H9 (cell line): ENCODE data around the gene CHD6. TPM values are rescaled to one million over a fixed set of nuclear protein-coding genes. Genes with fewer than 3 reads are reported as not detected.

Experiments
- DNase-seq: peaks from one replicate; pipeline ENCODE4 v3.0.0-alpha.2; 2017
- H2AFZ ChIP-seq: one replicate; pipeline ENCODE4 v1.6.1; 2013; ENCODE audit warnings: mild to moderate bottlenecking, low read length, control low read depth, moderate library complexity
- H2AK5ac ChIP-seq: 2 replicates; pipeline ENCODE4 v1.6.1; 2013; ENCODE audit warnings: low read length, control low read depth, mixed read lengths; ENCODE audit not compliant: insufficient read length
- H2BK120ac ChIP-seq: one replicate; pipeline ENCODE4 v1.6.1; 2013; ENCODE audit warnings: low read depth, mild to moderate bottlenecking, low read length, control low read depth, inconsistent platforms; ENCODE audit not compliant: poor library complexity, severe bottlenecking
- H2BK12ac ChIP-seq: 2 replicates; pipeline ENCODE4 v1.6.1; 2013; ENCODE audit warnings: low read length, control low read depth, mixed read lengths, low read depth; ENCODE audit not compliant: insufficient read length
- H2BK15ac ChIP-seq: 2 replicates; pipeline ENCODE4 v1.6.1; 2013; ENCODE audit warnings: low read depth, low read length, control low read depth
- H2BK20ac ChIP-seq: one replicate; pipeline ENCODE4 v1.6.1; 2013; ENCODE audit warnings: low read depth, mild to moderate bottlenecking, low read length, control low read depth, inconsistent platforms; ENCODE audit not compliant: poor library complexity, severe bottlenecking
- H2BK5ac ChIP-seq: 2 replicates; pipeline ENCODE4 v1.6.1; 2013; ENCODE audit warnings: low read length, control low read depth, mixed read lengths; ENCODE audit not compliant: insufficient read length
- H3K14ac ChIP-seq: 2 replicates; pipeline ENCODE4 v1.6.1; 2013; ENCODE audit warnings: low read length, control low read depth; ENCODE audit not compliant: insufficient read depth
- H3K18ac ChIP-seq: 2 replicates; pipeline ENCODE4 v1.6.1; 2013; ENCODE audit warnings: low read depth, mild to moderate bottlenecking, mixed read lengths, low read length, control low read depth; ENCODE audit not compliant: insufficient read length
- H3K23ac ChIP-seq: 2 replicates; pipeline ENCODE4 v1.6.1; 2013; ENCODE audit warnings: low read length, control low read depth, mixed read lengths, low read depth; ENCODE audit not compliant: insufficient read length
- H3K23me2 ChIP-seq: 2 replicates; pipeline ENCODE4 v1.6.1; 2013; ENCODE audit warnings: low read depth, mild to moderate bottlenecking, mixed read lengths, low read length, control low read depth; ENCODE audit not compliant: insufficient read length, poor library complexity, severe bottlenecking
- H3K27ac ChIP-seq: 2 replicates; pipeline ENCODE4 v1.5.1; 2013; ENCODE audit warnings: low read length, control low read depth, mixed read lengths, low read depth; ENCODE audit not compliant: insufficient read length
- H3K27me3 ChIP-seq: 2 replicates; pipeline ENCODE4 v1.6.1; 2013; ENCODE audit warnings: low read length, control low read depth, inconsistent platforms; ENCODE audit not compliant: insufficient read depth
- H3K4ac ChIP-seq: 2 replicates; pipeline ENCODE4 v1.6.1; 2013; ENCODE audit warnings: low read depth, mild to moderate bottlenecking, control low read depth, inconsistent platforms, low read length, moderate library complexity
- H3K4me1 ChIP-seq: 2 replicates; pipeline ENCODE4 v1.6.1; 2013; ENCODE audit warnings: low read length, control low read depth, inconsistent platforms; ENCODE audit not compliant: insufficient read depth
- H3K4me2 ChIP-seq: 2 replicates; pipeline ENCODE4 v1.6.1; 2013; ENCODE audit warnings: low read length, control low read depth, mixed read lengths; ENCODE audit not compliant: insufficient read length, insufficient read depth
- H3K56ac ChIP-seq: 2 replicates; pipeline ENCODE4 v1.6.1; 2013; ENCODE audit warnings: low read depth, mild to moderate bottlenecking, mixed read lengths, low read length, control low read depth; ENCODE audit not compliant: insufficient read length
- H3K79me1 ChIP-seq: 2 replicates; pipeline ENCODE4 v1.6.1; 2013; ENCODE audit warnings: low read depth, mild to moderate bottlenecking, moderate library complexity, low read length, control low read depth, inconsistent platforms; ENCODE audit not compliant: insufficient read depth, poor library complexity, severe bottlenecking
- H3K79me2 ChIP-seq: 2 replicates; pipeline ENCODE4 v1.6.1; 2013; ENCODE audit warnings: low read length, control low read depth, inconsistent platforms; ENCODE audit not compliant: insufficient read depth
- H3K9ac ChIP-seq: 2 replicates; pipeline ENCODE4 v1.6.1; 2013; ENCODE audit warnings: low read length, control low read depth, mixed read lengths; ENCODE audit not compliant: insufficient read length; ENCODE audit errors: extremely low read depth
- H3K9me3 ChIP-seq: one replicate; pipeline ENCODE4 v1.6.1; 2013; ENCODE audit warnings: low read depth, low read length, inconsistent platforms; ENCODE audit not compliant: control insufficient read depth
- H3T11ph ChIP-seq: one replicate; pipeline ENCODE4 v1.6.1; 2013; ENCODE audit warnings: mild to moderate bottlenecking, low read length, control low read depth, inconsistent platforms
- H4K20me1 ChIP-seq: one replicate; pipeline ENCODE4 v1.6.1; 2013; ENCODE audit not compliant: control insufficient read depth, insufficient read length, insufficient read depth
- H4K5ac ChIP-seq: 2 replicates; pipeline ENCODE4 v1.6.1; 2013; ENCODE audit warnings: low read depth, mild to moderate bottlenecking, mixed read lengths, low read length, control low read depth; ENCODE audit not compliant: insufficient read length
- H4K8ac ChIP-seq: replicated peaks from 2 replicates; pipeline ENCODE4 v1.6.1; 2013; ENCODE audit warnings: low read length, control low read depth, mixed read lengths, low read depth; ENCODE audit not compliant: insufficient read length
- H4K91ac ChIP-seq: 2 replicates; pipeline ENCODE4 v1.6.1; 2013; ENCODE audit warnings: low read depth, mild to moderate bottlenecking, moderate library complexity, mixed read lengths, low read length, control low read depth; ENCODE audit not compliant: insufficient read length
- H3K27ac Mint-ChIP-seq, 3 experiments: 2 replicates in 2 of 3; 3 replicates in 1 of 3; pipeline ENCODE4 v1.8.0; 2020 to 2021; ENCODE audit warnings: mixed read lengths in 3 of 3, mild to moderate bottlenecking in 1 of 3, moderate library complexity in 1 of 3
- H3K27me3 Mint-ChIP-seq: 2 replicates; pipeline ENCODE4 v1.8.0; 2021; ENCODE audit warnings: low read depth, mild to moderate bottlenecking, moderate library complexity, mixed read lengths
- H3K36me3 Mint-ChIP-seq, 3 experiments: 2 replicates in 2 of 3; 3 replicates in 1 of 3; pipeline ENCODE4 v1.8.0; 2020 to 2021; ENCODE audit warnings: low read depth in 3 of 3, mixed read lengths in 3 of 3; ENCODE audit not compliant: insufficient read depth in 1 of 3
- H3K4me1 Mint-ChIP-seq, 2 experiments: 2 replicates each; pipeline ENCODE4 v1.8.0; 2020; ENCODE audit warnings: mixed read lengths in 2 of 2
- H3K4me3 Mint-ChIP-seq, 2 experiments: 2 replicates in 1 of 2; 3 replicates in 1 of 2; pipeline ENCODE4 v1.8.0; 2020 to 2021; ENCODE audit warnings: mild to moderate bottlenecking in 2 of 2, mixed read lengths in 2 of 2, moderate library complexity in 1 of 2
- H3K9me3 Mint-ChIP-seq, 2 experiments: 2 replicates in 1 of 2; 3 replicates in 1 of 2; pipeline ENCODE4 v1.8.0; 2020; ENCODE audit warnings: mild to moderate bottlenecking in 2 of 2, mixed read lengths in 2 of 2, moderate library complexity in 1 of 2
- WGBS: extraction: QIAGEN DNeasy Blood & Tissue Kit; methylation state at CpG from one replicate; pipeline ENCODE4 v1.1.7; 2013; ENCODE audit warnings: missing lambda C conversion rate, low lambda C conversion rate, mixed read lengths; ENCODE audit not compliant: insufficient read length; ENCODE audit errors: extremely low coverage; 5-methylcytosine and 5-hydroxymethylcytosine counted together
- total RNA-seq: library from RNA; stranded (reverse); gene quantifications from 2 replicates; pipeline ENCODE4 v1.2.1, GENCODE V29; 2021
- TF ChIP-seq, protein P1 (sequence below): fragments of 200-600 bp; sonication (generic); conservative IDR thresholded peaks from 3 replicates; pipeline ENCODE4 v1.8.0; 2021; ENCODE audit warnings: antibody characterized with exemption, mild to moderate bottlenecking

CHD6 gene
- total RNA-seq, 1 experiment from 2014 or later: 51.5 TPM

DNA sequence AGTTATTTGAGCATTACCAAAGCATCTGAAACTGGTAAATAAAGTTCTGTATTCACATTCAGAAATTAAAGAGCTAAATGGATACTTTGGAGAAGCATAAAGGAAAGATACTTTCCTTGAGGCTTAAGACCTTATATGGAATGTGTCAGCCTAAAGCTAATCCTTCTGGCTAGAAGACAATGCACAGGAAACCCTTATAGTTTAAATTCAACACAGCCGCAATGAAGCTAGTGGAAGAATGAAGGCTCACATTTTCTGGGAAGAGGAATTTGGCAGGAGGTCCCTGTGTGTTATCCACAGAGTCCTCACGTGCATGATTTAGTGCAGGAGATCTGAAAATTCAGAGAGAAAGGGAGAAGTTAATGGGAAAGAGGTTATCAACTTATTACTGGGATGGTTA, 21.5 kb upstream of the CHD6 start:
- no peak overlapping the region for H3K18ac ChIP-seq
- Mint-ChIP-seq H3K4me3 (no peak overlapping the region), H3K9me3 (no peaks in the 10 kb centered on the region), H3K27me3 (peaks cover 4% of the 10 kb centered on the region; the same call in 1 of the 2 replicates), H3K27ac (peak overlapping the region in 1 of 3 experiments; percentile 44; a peak in 2 of 7 replicates), H3K36me3 (no peaks in the 10 kb centered on the region), H3K4me1 (peaks cover 9 to 16% of the 10 kb centered on the region in 2 experiments)
- H4K91ac ChIP-seq: no peak overlapping the region
- H3K79me2 ChIP-seq: no peaks in the 10 kb centered on the region
- no peaks in the 10 kb centered on the region for H3K79me1 ChIP-seq
- no peak overlapping the region for H2AFZ ChIP-seq
- no peaks in the 10 kb centered on the region for H4K20me1 ChIP-seq
- no peak overlapping the region for H2BK15ac ChIP-seq
- DNase-seq: no peak
- no peak overlapping the region for H3T11ph ChIP-seq
- no peak overlapping the region for H3K56ac ChIP-seq
- no peaks in the 10 kb centered on the region for H3K4me1 ChIP-seq
- no peaks in the 10 kb centered on the region for H3K23me2 ChIP-seq
- H3K4ac ChIP-seq: no peak overlapping the region
- no peak overlapping the region for H2BK120ac ChIP-seq
- no peaks in the 10 kb centered on the region for H3K9me3 ChIP-seq
- H2BK5ac ChIP-seq: no peak overlapping the region
- no peak overlapping the region for H2BK12ac ChIP-seq
- no peak overlapping the region for H3K14ac ChIP-seq
- H3K9ac ChIP-seq: no peak overlapping the region
- H4K5ac ChIP-seq: no peak overlapping the region
- no peaks in the 10 kb centered on the region for H3K27me3 ChIP-seq
- no peak overlapping the region for H2BK20ac ChIP-seq
- H3K4me2 ChIP-seq: no peak overlapping the region
- TF ChIP-seq, protein P1, sequence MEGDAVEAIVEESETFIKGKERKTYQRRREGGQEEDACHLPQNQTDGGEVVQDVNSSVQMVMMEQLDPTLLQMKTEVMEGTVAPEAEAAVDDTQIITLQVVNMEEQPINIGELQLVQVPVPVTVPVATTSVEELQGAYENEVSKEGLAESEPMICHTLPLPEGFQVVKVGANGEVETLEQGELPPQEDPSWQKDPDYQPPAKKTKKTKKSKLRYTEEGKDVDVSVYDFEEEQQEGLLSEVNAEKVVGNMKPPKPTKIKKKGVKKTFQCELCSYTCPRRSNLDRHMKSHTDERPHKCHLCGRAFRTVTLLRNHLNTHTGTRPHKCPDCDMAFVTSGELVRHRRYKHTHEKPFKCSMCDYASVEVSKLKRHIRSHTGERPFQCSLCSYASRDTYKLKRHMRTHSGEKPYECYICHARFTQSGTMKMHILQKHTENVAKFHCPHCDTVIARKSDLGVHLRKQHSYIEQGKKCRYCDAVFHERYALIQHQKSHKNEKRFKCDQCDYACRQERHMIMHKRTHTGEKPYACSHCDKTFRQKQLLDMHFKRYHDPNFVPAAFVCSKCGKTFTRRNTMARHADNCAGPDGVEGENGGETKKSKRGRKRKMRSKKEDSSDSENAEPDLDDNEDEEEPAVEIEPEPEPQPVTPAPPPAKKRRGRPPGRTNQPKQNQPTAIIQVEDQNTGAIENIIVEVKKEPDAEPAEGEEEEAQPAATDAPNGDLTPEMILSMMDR: no peak
- H2AK5ac ChIP-seq: no peak overlapping the region
- H4K8ac ChIP-seq: no peak overlapping the region
- H3K23ac ChIP-seq: no peak overlapping the region
- H3K27ac ChIP-seq: no peak overlapping the region
- no CpG with 5 or more reads among the region's 2 CpGs for WGBS
